ENCODE data around the gene IFI16.
"Not testable (repeated sequence)": the region's sequence is repeated elsewhere in the genome, so short reads cannot be mapped to it uniquely, and the experiment has no call there.

IFI16 gene

DNA sequence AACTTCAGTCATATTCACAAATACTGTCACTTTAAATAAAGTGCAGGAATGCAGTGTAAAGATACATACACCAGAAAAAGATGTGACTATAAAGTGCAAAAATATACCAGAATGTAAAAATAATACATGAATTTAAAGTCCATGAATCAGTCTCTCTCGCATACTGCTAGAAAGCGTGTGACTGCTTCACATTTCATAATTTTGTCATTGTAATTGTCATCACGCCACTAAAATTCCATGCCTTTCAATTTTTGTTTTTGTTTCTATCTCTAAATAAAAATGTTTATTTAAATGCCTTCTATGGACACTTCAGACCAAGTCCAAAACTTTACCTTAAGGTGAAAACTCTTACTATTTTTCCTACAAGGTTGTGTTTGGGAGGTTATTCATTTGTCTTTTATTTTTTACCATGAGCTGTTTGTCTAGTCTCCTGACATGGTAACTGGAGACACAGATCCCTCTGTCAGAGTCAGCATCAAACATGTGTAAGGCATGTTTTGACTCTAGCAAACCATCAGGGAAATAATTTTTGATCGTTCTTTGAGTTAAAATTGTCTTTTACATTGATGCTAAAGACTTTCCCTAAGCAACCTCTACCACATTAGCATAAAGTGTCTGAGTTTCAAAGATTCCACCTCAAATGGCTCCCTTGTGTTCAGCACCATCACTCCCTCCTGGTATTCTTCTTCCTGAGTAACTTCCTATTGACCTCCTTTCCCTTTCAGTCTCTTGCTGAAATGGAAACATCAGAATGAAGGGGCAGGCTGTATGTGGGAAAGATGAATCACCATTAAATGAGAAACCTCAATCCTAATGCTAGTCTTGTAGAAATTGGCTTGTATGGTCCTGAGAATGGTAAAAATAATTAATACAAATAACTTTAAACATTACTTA is 80.8 kb downstream of the IFI16 start:
- in situ Hi-C loops (cut with HindIII; ENCODE audit: low sequenced_read_pairs): no loop called here

- in situ Hi-C loops (cut with HindIII; ENCODE audit: low sequenced_read_pairs): no loop called here
These were observed 81.5 kb downstream of the IFI16 start for GRCh38 chr1:159091180-159091560.

- in situ Hi-C loops (cut with HindIII; ENCODE audit: low sequenced_read_pairs): no loop called here
These were observed 81.9 kb downstream of the IFI16 start for GRCh38 chr1:159091607-159092031.

GRCh38 chr1:159092036-159092760 is 82.5 kb downstream of the IFI16 start:
- in situ Hi-C loops (cut with HindIII; ENCODE audit: low sequenced_read_pairs): no loop called here

- in situ Hi-C loops (cut with HindIII; ENCODE audit: low sequenced_read_pairs): no loop called here
These were observed 88.9 kb downstream of the IFI16 start for GRCh38 chr1:159098596-159098995.

DNA sequence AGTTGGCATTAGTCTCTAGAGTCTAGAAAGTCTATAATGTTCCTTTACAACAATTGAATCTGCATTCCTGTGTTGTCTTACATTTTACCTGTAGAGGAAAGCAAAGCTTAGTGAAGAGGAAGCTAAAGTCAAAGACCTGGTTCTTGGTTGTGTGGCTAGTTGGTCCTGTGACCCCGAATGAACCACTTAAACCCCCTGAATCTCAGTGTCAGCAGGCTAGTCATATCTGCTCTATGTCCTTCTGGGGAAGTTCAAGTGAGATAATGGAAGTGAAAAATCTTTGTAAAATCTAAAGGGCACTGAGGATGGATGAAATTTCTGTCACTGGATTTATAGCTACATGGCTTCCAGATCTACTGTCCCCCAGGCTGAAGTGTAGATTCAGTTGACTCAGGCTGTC is 90.9 kb downstream of the IFI16 start:
- in situ Hi-C loops (cut with HindIII; ENCODE audit: low sequenced_read_pairs): no loop called here

DNA sequence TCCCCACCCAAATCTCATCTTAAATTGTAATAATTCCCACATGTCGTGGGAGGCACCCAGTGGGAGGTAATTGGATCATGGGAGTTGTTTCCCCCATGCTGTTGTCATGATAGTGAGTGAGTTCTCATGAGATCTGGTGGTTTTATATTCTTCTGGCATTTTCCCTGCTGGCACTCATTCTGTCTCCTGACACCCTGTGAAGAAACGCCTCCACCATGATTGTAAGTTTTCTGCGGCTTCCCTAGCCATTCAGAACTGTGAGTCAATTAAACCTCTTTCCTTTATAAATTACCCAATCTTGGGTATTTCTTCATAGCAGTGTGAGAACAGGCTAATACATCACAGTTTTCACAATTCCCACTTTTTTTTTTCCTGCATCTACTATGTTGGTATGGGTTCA is 93.3 kb downstream of the IFI16 start:
- in situ Hi-C loops (cut with HindIII; ENCODE audit: low sequenced_read_pairs): not testable (repeated sequence)

Measured in DLD1 (cell line).